Right lobe of liver (tissue), 6 donors: Measurements from ENCODE around the gene GBE1. TPM values are rescaled to one million over a fixed set of nuclear protein-coding genes. Genes with fewer than 3 reads are reported as not detected.
A peak's percentile ranks its signal among the peaks of the same experiment; 100 is the strongest.

Experiments used
- ATAC-seq, 4 donors: fragments of 200-7000 bp; cut with Tn5 transposase; one replicate each; pipeline ENCODE4 v1.9.1; 2020; ENCODE audit warnings: mild to moderate bottlenecking in 4 of 4, moderate library complexity in 4 of 4
- DNase-seq, 3 donors: peaks; one replicate each; pipeline ENCODE4 v3.0.0-alpha.2; 2020
- H3K27ac ChIP-seq, 3 donors: fragments of 200-600 bp; one replicate each; pipeline ENCODE4 v1.8.0; 2022
- H3K27me3 ChIP-seq, 2 donors: fragments of 200-600 bp; one replicate each; pipeline ENCODE4 v1.8.0; 2022
- H3K36me3 ChIP-seq, 4 donors: fragments of 200-600 bp; sonication (generic) in 1 of 4; one replicate each; pipeline versions ENCODE4 v1.5.1 to v1.8.0; 2017 to 2022; ENCODE audit warnings: control low read depth in 1 of 4
- H3K4me1 ChIP-seq, 4 donors: fragments of 200-600 bp; sonication (generic) in 1 of 4; one replicate each; pipeline versions ENCODE4 v1.5.1 to v1.8.0; 2017 to 2022; ENCODE audit warnings: control low read depth in 1 of 4
- H3K4me3 ChIP-seq, 3 donors: fragments of 200-600 bp; one replicate each; pipeline ENCODE4 v1.8.0; 2022
- H3K9me3 ChIP-seq, 4 donors: fragments of 200-600 bp; sonication (generic) in 1 of 4; one replicate each; pipeline versions ENCODE4 v1.5.1 to v1.8.0; 2017 to 2022; ENCODE audit warnings: control low read depth in 1 of 4
- POLR2A ChIP-seq: fragments of 450-650 bp; IDR thresholded peaks from one replicate; pipeline ENCODE4 v1.6.1; 2017; ENCODE audit warnings: antibody characterized with exemption, mild to moderate bottlenecking
- WGBS: methylation state at CpG from one replicate; pipeline ENCODE4 v1.1.6; 2018; ENCODE audit warnings: low coverage, low lambda C conversion rate; ENCODE audit not compliant: insufficient coverage; ENCODE audit errors: missing lambda C conversion rate; 5-methylcytosine and 5-hydroxymethylcytosine counted together
- intact Hi-C, 2 donors: fragments of 100-400 bp; cut with DNase I; formaldehyde crosslinking; loops; one replicate each; pipeline versions ENCODE4 v1.11.2 to v1.14.1; 2022
- total RNA-seq, 6 experiments: library from RNA; depleted of rRNA in 2 of 6; stranded (reverse); fragments of >200 nt in 2 of 6; fragmentation: NEBNext Ultra II Directional in 3 of 6; extraction: Animal tissue kit (Norgen Biotek cat#: 25700) in 3 of 6; gene quantifications; one replicate each; pipeline versions ENCODE4 v1.1.0 to v1.2.4, GENCODE V29; 2016 to 2023
- TF ChIP-seq, protein P1 (sequence below), 4 donors: fragments of 200-600 bp in 3 of 4; fragments of 450-650 bp in 1 of 4; IDR thresholded peaks; one replicate each; pipeline versions ENCODE4 v1.5.1 to v1.8.0; 2016 to 2022; ENCODE audit warnings: antibody characterized with exemption in 4 of 4, mild to moderate bottlenecking in 2 of 4
- donor health status: DM: no; HTN: yes; CAD: no.
- donor health status: DM: no; HTN: no; CAD: no.
- donor health status: DM: no; HTN: no; CAD: no.
- donor health status: DM: no; HTN: yes; CAD: no.
- donor health status: DM: no; HTN: yes; CAD: no.

GBE1 gene
- total RNA-seq, 6 experiments from 2014 or later, result 27.3 to 66.0 (median 57.3) TPM

DNA sequence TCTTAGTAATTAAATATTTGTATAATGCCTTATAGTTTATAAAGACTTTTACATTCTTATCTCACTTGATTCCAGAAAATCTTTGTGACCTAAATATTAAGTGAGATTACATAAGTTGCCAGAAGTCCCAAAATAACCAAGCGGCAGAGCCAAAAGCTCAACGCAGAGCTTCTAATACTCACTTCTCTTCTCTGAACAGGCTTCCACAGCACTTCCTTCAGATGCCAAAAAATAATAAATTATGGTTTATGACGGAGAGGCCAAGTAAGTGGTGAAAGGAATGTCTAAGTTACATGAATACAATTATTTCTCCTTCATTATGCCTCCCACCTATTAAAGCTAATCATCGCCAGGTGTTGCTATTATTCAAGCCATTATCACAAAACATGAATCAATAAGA lies 110.3 kb downstream of the GBE1 start:
- H3K9me3 ChIP-seq, result no peaks in the 10 kb centered on the region
- intact Hi-C loops, result no loop called here
- H3K27me3 ChIP-seq, result no peaks in the 10 kb centered on the region
- ATAC-seq (no peak), DNase-seq (no peak)
- 73% methylated on average over 4 of the region's 4 CpGs for WGBS
- H3K4me1 ChIP-seq, result no peaks in the 10 kb centered on the region
- no peak overlapping the region for H3K27ac ChIP-seq
- no peak overlapping the region for H3K4me3 ChIP-seq
- H3K36me3 ChIP-seq, result no peaks in the 10 kb centered on the region
- TF ChIP-seq, protein P1, sequence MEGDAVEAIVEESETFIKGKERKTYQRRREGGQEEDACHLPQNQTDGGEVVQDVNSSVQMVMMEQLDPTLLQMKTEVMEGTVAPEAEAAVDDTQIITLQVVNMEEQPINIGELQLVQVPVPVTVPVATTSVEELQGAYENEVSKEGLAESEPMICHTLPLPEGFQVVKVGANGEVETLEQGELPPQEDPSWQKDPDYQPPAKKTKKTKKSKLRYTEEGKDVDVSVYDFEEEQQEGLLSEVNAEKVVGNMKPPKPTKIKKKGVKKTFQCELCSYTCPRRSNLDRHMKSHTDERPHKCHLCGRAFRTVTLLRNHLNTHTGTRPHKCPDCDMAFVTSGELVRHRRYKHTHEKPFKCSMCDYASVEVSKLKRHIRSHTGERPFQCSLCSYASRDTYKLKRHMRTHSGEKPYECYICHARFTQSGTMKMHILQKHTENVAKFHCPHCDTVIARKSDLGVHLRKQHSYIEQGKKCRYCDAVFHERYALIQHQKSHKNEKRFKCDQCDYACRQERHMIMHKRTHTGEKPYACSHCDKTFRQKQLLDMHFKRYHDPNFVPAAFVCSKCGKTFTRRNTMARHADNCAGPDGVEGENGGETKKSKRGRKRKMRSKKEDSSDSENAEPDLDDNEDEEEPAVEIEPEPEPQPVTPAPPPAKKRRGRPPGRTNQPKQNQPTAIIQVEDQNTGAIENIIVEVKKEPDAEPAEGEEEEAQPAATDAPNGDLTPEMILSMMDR (IDR thresholded peaks at IDR 0.05), result no peak
- TF ChIP-seq POLR2A, result no peak

DNA sequence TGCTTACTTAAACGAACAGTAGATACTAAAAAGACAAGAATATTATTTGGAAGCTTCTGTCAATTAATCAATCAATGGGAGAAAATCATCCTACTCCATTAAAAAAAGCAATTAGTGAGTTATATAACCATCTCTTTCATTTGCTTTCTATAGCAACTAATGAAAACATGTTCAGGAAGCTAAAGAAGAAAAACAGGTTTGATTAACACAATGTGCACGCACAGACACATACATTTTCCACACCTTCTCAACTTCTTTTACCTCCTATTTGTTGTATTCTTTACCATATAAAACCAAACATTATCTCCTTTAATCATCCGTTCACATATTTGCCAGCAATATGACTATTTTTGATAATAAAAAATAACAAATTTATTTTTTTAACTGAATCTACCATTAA lies 111.3 kb downstream of the GBE1 start:
- ATAC-seq (no peak), DNase-seq (no peak)
- intact Hi-C loops, result no loop called here
- Histone ChIP-seq H3K27ac (no peak overlapping the region), H3K4me3 (no peak overlapping the region), H3K36me3 (peaks cover 0 to 4% (median 0%) of the 10 kb centered on the region in 4 donors), H3K9me3 (no peaks in the 10 kb centered on the region), H3K27me3 (no peaks in the 10 kb centered on the region), H3K4me1 (no peaks in the 10 kb centered on the region)
- TF ChIP-seq, protein P1 (IDR thresholded peaks at IDR 0.05), result no peak
- no peak for TF ChIP-seq POLR2A
- WGBS, result 97% methylated on average over 3 of the region's 3 CpGs

DNA sequence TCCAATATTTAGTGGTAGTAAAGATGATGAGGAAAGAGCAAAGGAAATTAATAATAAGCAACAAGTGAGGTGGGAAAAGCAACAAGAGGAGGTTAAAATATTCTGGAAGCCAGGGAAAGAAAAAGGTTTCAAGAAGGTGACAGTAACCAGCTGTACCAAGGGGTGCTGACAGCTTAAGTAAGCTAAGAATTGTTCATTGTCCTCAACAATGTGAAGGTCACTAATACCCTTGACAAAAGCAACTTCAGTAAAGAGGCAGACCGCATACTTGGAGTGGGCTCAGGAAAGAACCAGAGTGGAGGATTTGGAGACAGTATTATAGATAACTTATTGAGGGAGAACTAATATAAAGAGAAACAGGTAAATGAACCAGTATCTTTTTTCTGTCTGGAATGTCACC lies 116.2 kb downstream of the GBE1 start:
- ATAC-seq, result no peak
- Histone ChIP-seq H3K4me3 (no peak overlapping the region), H3K4me1 (no peaks in the 10 kb centered on the region), H3K27ac (no peak overlapping the region), H3K36me3 (peaks cover 0 to 4% (median 0%) of the 10 kb centered on the region in 4 donors), H3K27me3 (no peaks in the 10 kb centered on the region), H3K9me3 (no peaks in the 10 kb centered on the region)
- TF ChIP-seq, protein P1 (IDR thresholded peaks at IDR 0.05), result no peak
- TF ChIP-seq POLR2A, result no peak
- no peak for DNase-seq
- 100% methylated on average over 1 of the region's 1 CpG for WGBS
- intact Hi-C loops, result no loop called here

DNA sequence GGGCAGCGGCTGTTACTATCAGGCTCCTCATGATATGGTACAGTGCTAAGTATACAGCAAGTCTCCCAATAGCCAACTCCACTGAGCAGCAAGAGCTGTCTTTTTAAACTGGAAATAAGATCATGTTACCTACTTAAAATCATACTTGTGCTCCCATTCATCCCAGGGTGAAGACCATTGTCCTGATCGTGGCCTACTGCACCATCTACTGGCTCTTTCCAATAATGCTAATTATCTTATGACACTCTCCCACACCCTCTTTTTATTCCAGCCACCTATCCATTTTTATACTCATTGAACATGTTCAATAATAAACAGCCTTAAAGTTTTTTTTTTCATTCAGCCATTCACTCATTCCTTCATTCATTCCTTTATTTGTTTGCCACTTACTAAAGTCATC lies 117.7 kb downstream of the GBE1 start:
- Histone ChIP-seq H3K36me3 (peaks cover 0 to 4% (median 0%) of the 10 kb centered on the region in 4 donors), H3K27me3 (no peaks in the 10 kb centered on the region), H3K4me3 (no peak overlapping the region), H3K9me3 (no peaks in the 10 kb centered on the region), H3K4me1 (no peaks in the 10 kb centered on the region), H3K27ac (no peak overlapping the region)
- WGBS, result 85% methylated on average over 2 of the region's 2 CpGs
- ATAC-seq (peak; percentile 57 to 73 (median 69)), DNase-seq (no peak)
- intact Hi-C loops, result no loop called here
- no peak for TF ChIP-seq POLR2A
- TF ChIP-seq, protein P1 (IDR thresholded peaks at IDR 0.05), result peak in 3 of 4 donors; percentile 34 to 38 (median 37)

- intact Hi-C loops, result no loop called here
- no peaks in the 10 kb centered on the region for H3K9me3 ChIP-seq
- no peak overlapping the region for H3K4me3 ChIP-seq
- no peaks in the 10 kb centered on the region for H3K36me3 ChIP-seq
- H3K4me1 ChIP-seq, result no peaks in the 10 kb centered on the region
- H3K27me3 ChIP-seq, result no peaks in the 10 kb centered on the region
- no peak overlapping the region for H3K27ac ChIP-seq
- TF ChIP-seq, protein P1 (IDR thresholded peaks at IDR 0.05), result no peak
- TF ChIP-seq POLR2A, result no peak
- ATAC-seq, result no peak
- DNase-seq, result no peak
Measured at GRCh38 chr3:81638480-81638879, 123.0 kb downstream of the GBE1 start.
